Epithelial cell of proximal tubule (primary cell): Measurements from ENCODE around the gene PCAT6. TPM values are rescaled to one million over a fixed set of nuclear protein-coding genes. Genes with fewer than 3 reads are reported as not detected.

ENCODE experiments used
- DNase-seq: peaks from one replicate; pipeline ENCODE4 v3.0.0-alpha.2; 2011; ENCODE audit warnings: low read depth
- H3K4me3 ChIP-seq: 2 replicates; pipeline ENCODE4 v1.5.1; 2011; ENCODE audit warnings: low read depth, mild to moderate bottlenecking, low read length
- total RNA-seq: library from RNA; depleted of rRNA; stranded (reverse); fragments of >200 nt; gene quantifications from 2 replicates; pipeline ENCODE4 v1.2.3, GENCODE V29; 2015
- TF ChIP-seq, protein P1 (sequence below): conservative IDR thresholded peaks from 2 replicates; pipeline ENCODE4 v1.5.1; 2012; ENCODE audit warnings: low read depth, mild to moderate bottlenecking, low read length

PCAT6 gene
- total RNA-seq, 1 donor from 2014 or later = 0.17 TPM

DNA sequence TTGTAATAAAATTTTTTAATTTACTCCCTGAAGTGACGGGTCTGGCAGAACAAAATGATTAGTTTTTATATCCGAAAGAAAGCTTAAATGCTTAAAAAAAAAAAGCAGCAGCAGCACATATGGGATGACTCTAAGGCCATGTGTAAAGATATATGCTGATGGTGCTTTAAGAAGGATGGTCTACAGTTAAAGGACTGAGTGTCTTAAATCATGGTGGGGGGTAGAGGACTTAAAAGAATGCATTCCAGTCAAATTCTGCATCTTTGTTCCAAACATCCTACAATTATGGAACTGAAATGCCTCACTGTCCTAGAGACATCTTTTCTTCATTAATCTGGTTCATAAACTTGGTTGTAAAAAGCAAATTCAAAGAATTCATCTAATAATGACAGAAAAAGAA, 9.6 kb upstream of the PCAT6 start:
- TF ChIP-seq, protein P1, sequence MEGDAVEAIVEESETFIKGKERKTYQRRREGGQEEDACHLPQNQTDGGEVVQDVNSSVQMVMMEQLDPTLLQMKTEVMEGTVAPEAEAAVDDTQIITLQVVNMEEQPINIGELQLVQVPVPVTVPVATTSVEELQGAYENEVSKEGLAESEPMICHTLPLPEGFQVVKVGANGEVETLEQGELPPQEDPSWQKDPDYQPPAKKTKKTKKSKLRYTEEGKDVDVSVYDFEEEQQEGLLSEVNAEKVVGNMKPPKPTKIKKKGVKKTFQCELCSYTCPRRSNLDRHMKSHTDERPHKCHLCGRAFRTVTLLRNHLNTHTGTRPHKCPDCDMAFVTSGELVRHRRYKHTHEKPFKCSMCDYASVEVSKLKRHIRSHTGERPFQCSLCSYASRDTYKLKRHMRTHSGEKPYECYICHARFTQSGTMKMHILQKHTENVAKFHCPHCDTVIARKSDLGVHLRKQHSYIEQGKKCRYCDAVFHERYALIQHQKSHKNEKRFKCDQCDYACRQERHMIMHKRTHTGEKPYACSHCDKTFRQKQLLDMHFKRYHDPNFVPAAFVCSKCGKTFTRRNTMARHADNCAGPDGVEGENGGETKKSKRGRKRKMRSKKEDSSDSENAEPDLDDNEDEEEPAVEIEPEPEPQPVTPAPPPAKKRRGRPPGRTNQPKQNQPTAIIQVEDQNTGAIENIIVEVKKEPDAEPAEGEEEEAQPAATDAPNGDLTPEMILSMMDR = no peak
- no peak for DNase-seq
- H3K4me3 ChIP-seq = no peak overlapping the region

DNA sequence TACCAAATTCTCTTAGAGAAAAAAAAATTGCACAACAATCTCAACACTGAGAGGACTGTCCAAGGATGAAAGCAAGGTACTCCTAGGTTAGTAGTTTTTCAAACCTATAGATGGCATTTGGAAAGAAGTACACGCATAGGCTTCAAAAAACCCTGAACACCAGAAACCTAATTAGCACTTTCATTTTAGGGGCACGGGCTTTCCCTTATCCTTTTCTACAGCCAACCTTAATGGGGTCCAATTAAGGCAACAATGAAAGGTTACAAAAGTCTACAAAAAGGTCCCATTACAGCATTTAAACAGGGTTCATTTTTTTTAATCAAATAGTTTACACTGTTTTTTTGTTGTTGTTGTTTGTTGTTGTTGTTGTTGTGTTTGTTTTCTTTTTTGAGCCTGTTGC, 8.7 kb upstream of the PCAT6 start:
- TF ChIP-seq, protein P1 = no peak
- H3K4me3 ChIP-seq = no peak overlapping the region
- DNase-seq = no peak

DNA sequence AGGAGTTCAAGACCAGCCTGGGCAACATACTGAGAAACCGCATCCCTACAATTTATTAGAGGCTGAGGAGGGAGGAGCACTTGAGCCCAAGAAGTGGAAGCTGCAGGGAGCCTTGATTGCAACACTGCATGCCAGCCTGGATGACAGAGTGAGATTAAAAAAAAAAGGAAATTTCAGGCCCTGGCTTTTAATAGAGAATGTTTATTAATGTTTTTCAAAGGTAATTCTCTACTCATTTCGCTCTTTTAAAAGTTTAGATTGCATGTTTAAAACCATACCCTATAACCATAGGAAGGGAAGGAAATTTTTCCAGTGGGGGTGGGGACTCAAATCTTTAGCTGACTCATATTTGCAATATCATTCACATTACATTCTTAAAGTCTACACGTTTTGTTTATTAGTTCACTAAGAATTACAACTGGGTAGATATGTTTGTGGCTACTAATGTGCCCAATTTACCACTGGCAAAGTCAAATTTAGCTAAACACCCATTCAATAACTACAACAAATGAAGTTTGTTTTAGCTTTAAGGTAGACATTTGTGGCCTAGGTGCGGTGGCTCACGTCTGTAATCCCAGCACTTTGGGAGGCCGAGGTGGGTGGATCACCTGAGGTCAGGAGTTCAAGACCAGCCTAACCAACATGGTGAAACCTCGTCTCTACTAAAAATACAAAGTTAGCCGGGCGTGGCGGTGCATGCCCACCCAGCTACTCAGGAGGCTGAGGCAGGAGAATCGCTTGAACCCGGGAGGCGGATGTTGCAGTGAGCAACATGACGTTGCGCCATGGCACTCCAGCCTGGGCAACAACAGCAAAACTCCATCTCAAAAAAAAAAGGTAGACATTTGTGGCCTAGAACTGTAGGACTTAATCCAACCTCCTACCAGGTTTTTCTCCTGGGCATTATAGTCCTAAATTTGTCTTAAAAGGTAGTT, 7.5 kb upstream of the PCAT6 start:
- TF ChIP-seq, protein P1 = no peak
- no peak for DNase-seq
- no peak overlapping the region for H3K4me3 ChIP-seq

DNA sequence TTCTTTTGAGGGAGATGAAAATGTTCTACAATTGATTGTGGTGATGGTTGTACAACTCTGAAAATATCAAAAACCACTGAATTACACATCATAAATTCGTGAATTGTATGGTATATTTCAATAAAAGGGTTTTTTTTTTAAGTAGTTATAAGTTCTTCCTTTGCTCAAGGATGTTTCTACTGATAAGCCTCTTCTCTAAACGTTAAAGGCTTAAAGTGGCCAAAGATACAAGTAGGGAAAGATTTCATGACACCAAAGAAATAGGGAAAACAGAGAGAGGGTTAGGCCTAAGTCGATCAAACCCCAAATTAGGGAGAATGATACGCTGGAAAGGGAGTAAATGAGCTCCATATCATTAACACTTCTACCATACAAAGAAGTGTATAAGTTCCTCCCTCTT, 6.6 kb upstream of the PCAT6 start:
- H3K4me3 ChIP-seq = no peak overlapping the region
- TF ChIP-seq, protein P1 = no peak
- no peak for DNase-seq

DNA sequence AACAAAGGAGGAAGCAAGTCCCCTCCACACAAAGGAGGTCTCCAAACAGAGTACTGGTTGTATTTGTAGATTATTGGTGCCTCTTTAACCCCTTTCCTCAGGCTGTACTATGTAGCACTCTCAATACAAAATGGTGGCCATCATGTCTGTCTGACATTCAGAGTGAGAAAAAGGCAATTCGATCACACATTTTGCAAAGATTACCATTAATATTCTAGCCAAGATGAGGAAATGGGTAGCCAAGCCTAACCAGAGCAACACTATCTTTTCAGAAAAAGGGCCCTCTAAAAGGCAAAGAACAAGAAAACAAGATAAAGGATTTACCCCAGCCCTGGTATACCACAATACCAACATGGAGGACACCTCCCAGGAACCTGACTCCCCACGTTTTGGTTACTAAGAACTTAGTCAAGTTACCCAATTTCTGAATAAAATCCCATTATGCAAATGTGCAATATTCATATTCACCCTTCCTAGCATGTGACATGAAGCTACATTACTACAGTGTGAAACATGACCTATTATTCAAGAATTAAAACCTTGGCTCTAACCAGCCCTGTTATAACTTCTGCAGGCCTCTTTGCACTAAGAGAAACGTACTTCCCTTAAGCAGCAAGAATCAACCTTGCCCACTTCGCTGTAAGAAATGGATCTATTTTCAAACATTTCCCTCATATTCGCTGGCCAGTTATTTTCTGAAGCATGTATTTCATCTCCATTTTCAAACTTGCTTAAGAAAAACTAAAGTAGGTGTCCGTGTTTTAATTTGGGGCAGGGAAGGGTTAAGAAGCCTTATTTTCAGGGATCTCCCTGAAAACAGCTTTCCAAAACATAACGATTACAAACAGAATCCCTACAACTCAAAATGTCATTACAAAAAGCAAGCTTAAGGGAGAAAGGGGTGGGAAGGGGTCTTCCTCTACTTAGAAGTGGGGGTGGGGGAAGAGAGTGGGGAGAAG, 4.6 kb upstream of the PCAT6 start:
- TF ChIP-seq, protein P1 = no peak
- DNase-seq = no peak
- peak overlapping the region; percentile 91 for H3K4me3 ChIP-seq

DNA sequence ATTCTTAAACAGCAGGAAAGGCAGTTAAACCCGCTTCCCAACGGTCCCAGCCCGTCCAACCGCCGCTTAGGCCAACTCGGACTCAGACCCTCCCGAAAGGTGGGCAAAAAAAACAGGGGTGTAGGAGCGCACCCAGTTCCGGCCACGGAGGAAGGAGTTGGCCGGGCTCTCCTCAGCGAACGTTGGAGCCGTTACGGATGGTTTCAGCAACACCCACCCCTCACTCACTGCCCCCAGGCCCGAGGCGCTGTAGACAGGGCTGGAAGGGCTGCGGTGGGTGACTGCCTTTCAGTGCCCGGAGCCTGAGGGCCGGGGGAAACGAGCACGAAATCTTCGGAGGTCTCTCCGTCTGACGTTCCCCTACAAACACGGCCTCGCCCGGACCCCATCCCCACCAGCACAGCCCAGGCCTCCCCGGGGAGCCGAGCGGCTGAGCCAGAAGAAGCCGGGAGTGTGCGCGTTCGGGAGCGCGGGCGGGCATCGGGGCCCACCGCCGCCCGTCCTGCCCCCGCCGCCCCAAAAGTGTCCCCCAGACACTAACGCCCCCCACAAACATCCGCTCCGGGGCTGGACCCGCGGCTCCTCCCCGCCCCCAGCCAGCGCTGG, 3.8 kb upstream of the PCAT6 start:
- TF ChIP-seq, protein P1 = no peak
- peak overlapping the region; percentile 91 for H3K4me3 ChIP-seq
- no peak for DNase-seq
